ENCODE results near the gene ACE.

- TF ChIP-seq EP300 (IDR thresholded peaks at IDR 0.05) = no peak
- no peak for TF ChIP-seq CTCF (IDR thresholded peaks at IDR 0.05)
- TF ChIP-seq POLR2AphosphoS5 (IDR thresholded peaks at IDR 0.05) = no peak
- no peak for TF ChIP-seq POLR2A (IDR thresholded peaks at IDR 0.05)
Observed at GRCh38 chr17:63482509-63482908, 5.6 kb downstream of the ACE start.

All from gastroesophageal sphincter (tissue), 3 donors.